ENCODE data around the gene PGM2.

The PGM2 gene

DNA sequence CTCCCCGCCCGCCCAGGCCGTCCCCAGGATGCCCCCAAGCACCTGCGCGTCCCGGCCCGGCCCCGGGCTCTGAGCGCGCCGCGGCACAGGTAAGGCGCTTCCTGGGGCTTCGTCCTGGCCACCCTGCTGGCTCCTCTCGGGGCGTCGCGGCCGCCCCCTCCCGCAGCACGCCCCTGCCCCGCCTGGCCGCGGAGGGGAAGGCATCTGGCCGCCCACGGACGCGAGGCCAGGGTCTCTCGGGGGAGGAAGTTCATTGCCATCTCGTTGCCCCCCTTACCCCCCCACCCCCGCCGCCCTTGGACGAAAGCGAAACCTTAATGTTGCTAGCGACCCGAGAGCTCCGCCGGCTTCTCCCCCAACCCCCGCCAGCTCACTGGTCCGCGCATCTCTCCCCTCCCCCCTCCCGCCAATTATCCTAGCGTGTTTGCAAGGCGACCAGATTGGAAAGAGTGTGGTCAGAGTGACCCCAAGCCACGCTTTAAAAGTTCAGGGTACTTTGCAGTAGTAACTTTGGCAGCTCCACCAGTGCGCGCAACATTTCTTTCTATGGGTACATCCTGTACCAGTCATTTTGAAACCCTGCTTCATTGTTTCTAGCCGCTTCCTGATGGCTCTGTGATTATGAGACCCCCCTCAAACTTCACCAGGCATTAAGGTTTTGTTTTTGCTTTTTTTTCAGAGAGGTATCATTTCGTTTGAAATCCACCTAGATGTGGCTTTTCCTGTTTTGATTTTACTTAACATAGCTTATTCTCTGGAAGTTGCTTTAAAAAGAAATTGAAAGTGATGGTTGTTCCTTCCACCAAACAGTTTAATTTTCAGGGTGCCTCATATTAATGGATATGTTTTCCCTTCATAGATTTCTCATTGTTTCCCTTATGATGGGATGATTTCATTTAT is 65.0 kb downstream of the PGM2 start:
- no peaks in the 10 kb centered on the region for H3K36me3 ChIP-seq (ENCODE audit: low read depth)
- TF ChIP-seq, protein P1, sequence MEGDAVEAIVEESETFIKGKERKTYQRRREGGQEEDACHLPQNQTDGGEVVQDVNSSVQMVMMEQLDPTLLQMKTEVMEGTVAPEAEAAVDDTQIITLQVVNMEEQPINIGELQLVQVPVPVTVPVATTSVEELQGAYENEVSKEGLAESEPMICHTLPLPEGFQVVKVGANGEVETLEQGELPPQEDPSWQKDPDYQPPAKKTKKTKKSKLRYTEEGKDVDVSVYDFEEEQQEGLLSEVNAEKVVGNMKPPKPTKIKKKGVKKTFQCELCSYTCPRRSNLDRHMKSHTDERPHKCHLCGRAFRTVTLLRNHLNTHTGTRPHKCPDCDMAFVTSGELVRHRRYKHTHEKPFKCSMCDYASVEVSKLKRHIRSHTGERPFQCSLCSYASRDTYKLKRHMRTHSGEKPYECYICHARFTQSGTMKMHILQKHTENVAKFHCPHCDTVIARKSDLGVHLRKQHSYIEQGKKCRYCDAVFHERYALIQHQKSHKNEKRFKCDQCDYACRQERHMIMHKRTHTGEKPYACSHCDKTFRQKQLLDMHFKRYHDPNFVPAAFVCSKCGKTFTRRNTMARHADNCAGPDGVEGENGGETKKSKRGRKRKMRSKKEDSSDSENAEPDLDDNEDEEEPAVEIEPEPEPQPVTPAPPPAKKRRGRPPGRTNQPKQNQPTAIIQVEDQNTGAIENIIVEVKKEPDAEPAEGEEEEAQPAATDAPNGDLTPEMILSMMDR (IDR thresholded peaks at IDR 0.05; ENCODE audit: poor library complexity, severe bottlenecking): no peak
- DNase-seq (ENCODE audit: low spot score): no peak
- no peaks in the 10 kb centered on the region for H3K9me3 ChIP-seq (ENCODE audit: severe bottlenecking)
- ATAC-seq (ENCODE audit: low read depth): peak; percentile 59
- no peaks in the 10 kb centered on the region for H3K4me1 ChIP-seq (ENCODE audit: insufficient read depth, poor library complexity, severe bottlenecking)
- H3K27me3 ChIP-seq (ENCODE audit: insufficient read depth, poor library complexity, severe bottlenecking): peaks cover 13% of the 10 kb centered on the region
- peak overlapping the region; percentile 64 for H3K4me3 ChIP-seq (ENCODE audit: severe bottlenecking)
- H3K27ac ChIP-seq (ENCODE audit: poor library complexity, severe bottlenecking): no peak overlapping the region

DNA sequence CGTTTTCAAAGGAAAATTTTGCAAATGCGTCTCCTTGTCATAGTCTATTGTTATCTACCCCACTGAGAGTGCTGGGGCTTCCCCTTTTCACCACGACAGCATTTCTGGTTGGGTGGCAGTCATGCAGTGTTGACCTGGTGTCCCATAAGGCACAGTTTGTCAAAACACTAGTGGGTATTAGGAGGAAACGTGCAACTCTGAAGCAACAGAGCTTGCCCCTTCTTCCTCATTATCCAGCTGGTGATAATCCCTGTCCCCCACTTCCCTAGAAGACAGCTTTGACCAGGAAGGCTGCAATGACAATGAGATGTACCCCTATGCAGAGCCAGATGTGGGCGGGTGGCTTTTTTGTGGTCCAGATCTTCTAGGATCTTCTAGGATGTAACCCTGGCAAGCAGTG is 66.2 kb downstream of the PGM2 start:
- DNase-seq (ENCODE audit: low spot score) (no peak), ATAC-seq (ENCODE audit: low read depth) (no peak)
- Histone ChIP-seq H3K36me3 (ENCODE audit: low read depth) (no peaks in the 10 kb centered on the region), H3K27ac (ENCODE audit: poor library complexity, severe bottlenecking) (no peak overlapping the region), H3K27me3 (ENCODE audit: insufficient read depth, poor library complexity, severe bottlenecking) (peaks cover 13% of the 10 kb centered on the region), H3K4me3 (ENCODE audit: severe bottlenecking) (no peak overlapping the region), H3K4me1 (ENCODE audit: insufficient read depth, poor library complexity, severe bottlenecking) (no peaks in the 10 kb centered on the region), H3K9me3 (ENCODE audit: severe bottlenecking) (no peaks in the 10 kb centered on the region)
- TF ChIP-seq, protein P1 (IDR thresholded peaks at IDR 0.05; ENCODE audit: poor library complexity, severe bottlenecking): no peak

DNA sequence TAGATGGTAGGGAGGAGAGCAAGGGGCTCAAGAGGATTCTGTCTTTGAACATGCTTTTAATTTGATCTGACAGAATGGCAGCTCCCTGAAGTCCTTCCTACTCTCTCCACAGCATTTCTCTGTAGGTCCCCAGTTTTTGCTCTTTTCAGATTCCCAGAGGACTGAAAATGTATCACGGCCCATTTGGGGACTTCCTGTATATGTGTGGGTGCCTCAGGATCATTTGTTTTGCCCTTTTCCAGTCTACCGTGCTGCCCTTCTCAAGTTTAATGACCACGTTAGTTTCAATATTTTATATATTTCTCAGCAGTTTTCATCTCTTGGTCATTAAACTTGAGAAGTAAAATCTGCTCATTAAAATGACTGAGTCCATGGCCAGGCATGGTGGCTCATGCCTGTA is 66.7 kb downstream of the PGM2 start:
- DNase-seq (ENCODE audit: low spot score) (no peak), ATAC-seq (ENCODE audit: low read depth) (no peak)
- H3K27ac ChIP-seq (ENCODE audit: poor library complexity, severe bottlenecking): no peak overlapping the region
- no peaks in the 10 kb centered on the region for H3K4me1 ChIP-seq (ENCODE audit: insufficient read depth, poor library complexity, severe bottlenecking)
- H3K4me3 ChIP-seq (ENCODE audit: severe bottlenecking): no peak overlapping the region
- TF ChIP-seq, protein P1 (IDR thresholded peaks at IDR 0.05; ENCODE audit: poor library complexity, severe bottlenecking): no peak
- peaks cover 13% of the 10 kb centered on the region for H3K27me3 ChIP-seq (ENCODE audit: insufficient read depth, poor library complexity, severe bottlenecking)
- no peaks in the 10 kb centered on the region for H3K9me3 ChIP-seq (ENCODE audit: severe bottlenecking)
- no peaks in the 10 kb centered on the region for H3K36me3 ChIP-seq (ENCODE audit: low read depth)

DNA sequence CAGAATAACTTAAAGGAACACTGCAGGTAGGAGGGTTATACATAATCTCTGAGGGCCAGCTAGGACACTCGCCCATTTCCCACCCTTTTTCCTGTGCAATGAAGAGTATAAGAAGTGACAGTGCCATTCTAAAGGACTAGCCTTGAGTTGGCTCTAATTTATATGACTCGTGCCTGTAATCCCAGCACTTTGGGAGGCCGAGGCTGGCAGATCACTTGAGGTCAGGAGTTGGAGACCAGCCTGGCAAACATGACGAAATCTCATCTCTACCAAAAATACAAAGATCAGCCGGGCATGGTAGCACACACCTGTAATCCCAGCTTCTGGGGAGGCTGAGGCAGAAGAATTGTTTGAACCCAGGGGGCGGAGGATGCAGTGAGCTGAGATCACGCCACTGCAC is 68.8 kb downstream of the PGM2 start:
- ATAC-seq (ENCODE audit: low read depth): no peak
- H3K27me3 ChIP-seq (ENCODE audit: insufficient read depth, poor library complexity, severe bottlenecking): peaks cover 4% of the 10 kb centered on the region
- H3K4me1 ChIP-seq (ENCODE audit: insufficient read depth, poor library complexity, severe bottlenecking): no peaks in the 10 kb centered on the region
- no peak overlapping the region for H3K27ac ChIP-seq (ENCODE audit: poor library complexity, severe bottlenecking)
- H3K36me3 ChIP-seq (ENCODE audit: low read depth): no peaks in the 10 kb centered on the region
- no peaks in the 10 kb centered on the region for H3K9me3 ChIP-seq (ENCODE audit: severe bottlenecking)
- TF ChIP-seq, protein P1 (IDR thresholded peaks at IDR 0.05; ENCODE audit: poor library complexity, severe bottlenecking): no peak
- H3K4me3 ChIP-seq (ENCODE audit: severe bottlenecking): no peak overlapping the region
- no peak for DNase-seq (ENCODE audit: low spot score)
